Activated gamma-delta T cell treated with Interleukin-2 at 50 U/mL for 16 hours (primary cell): ENCODE measurements around the gene LRRC8D.

Experiments used
- DNase-seq: peaks from one replicate; pipeline ENCODE4 v3.0.0-alpha.2; 2020

The LRRC8D gene

DNA sequence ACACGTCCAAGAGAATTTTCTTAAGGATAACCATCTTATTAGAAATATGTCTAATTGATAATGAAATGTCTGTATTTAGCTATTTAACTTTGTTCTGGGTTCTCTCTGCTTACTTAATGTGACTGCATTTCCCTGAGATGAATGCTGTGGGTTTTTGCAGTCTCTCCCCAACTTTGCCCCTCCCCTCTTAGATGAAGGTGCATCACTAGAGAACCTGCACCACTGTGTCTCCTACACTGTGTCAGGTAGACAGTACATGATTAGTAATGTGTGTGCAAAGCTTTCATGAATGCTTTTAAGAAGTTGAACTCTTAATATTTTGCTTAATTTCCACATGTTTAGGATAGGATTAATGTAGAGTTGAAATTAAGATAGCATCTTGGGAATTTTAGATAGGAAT lies 51.7 kb downstream of the LRRC8D start:
- no peak for DNase-seq

- no peak for DNase-seq
These were observed 52.5 kb downstream of the LRRC8D start for GRCh38 chr1:89873288-89873687.

GRCh38 chr1:89873770-89874169 lies 52.9 kb downstream of the LRRC8D start:
- no peak for DNase-seq

DNA sequence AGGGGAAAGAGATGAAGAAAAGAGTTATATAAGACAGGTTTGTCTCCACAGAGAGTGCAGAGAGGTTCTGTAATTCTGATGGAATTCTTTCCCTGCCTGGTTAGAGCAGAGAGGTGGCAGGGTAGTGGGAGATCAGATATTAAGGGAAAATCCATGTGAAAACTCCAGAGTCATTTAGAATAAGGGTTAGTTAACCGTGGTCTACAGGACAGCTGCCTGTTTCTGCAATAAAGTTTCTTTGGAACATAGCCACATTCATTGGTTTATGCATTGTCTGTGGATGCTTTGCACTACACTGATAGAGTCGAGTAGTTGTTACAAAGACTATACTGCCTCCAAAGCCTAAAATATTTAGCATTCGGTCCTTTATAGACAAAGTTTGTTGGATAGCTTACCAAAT lies 55.6 kb downstream of the LRRC8D start:
- DNase-seq: no peak

- no peak for DNase-seq
These were observed 56.9 kb downstream of the LRRC8D start for GRCh38 chr1:89877756-89878155.

- no peak for DNase-seq
These were observed 57.4 kb downstream of the LRRC8D start for GRCh38 chr1:89878256-89878655.

GRCh38 chr1:89880679-89881078 lies 59.8 kb downstream of the LRRC8D start:
- DNase-seq: no peak

- DNase-seq: no peak
These were observed 60.7 kb downstream of the LRRC8D start for GRCh38 chr1:89881415-89882058.

- DNase-seq: no peak
These were observed 61.7 kb downstream of the LRRC8D start for GRCh38 chr1:89882348-89883029.

GRCh38 chr1:89883030-89883379 lies 62.2 kb downstream of the LRRC8D start:
- DNase-seq: no peak

GRCh38 chr1:89884718-89885596 lies 64.1 kb downstream of the LRRC8D start:
- DNase-seq: no peak

- no peak for DNase-seq
These were observed 66.4 kb downstream of the LRRC8D start for GRCh38 chr1:89887270-89887669.

- DNase-seq: no peak
These were observed 66.9 kb downstream of the LRRC8D start for GRCh38 chr1:89887713-89888112.

- DNase-seq: no peak
These were observed 67.9 kb downstream of the LRRC8D start for GRCh38 chr1:89888480-89889322.

DNA sequence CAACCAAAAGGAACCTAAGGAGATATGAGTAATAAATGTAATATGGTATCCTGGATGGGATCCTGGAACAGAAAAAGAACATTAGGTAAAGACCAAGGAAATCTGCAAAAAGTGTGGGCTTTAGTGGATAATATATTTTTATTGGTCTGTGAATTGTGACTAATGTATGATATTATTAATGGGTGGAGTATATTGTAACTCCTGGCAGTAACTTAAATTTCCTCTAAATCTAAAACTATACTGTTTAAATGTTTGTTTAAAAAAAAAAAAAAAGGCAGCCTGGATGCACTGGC lies 68.4 kb downstream of the LRRC8D start:
- no peak for DNase-seq

DNA sequence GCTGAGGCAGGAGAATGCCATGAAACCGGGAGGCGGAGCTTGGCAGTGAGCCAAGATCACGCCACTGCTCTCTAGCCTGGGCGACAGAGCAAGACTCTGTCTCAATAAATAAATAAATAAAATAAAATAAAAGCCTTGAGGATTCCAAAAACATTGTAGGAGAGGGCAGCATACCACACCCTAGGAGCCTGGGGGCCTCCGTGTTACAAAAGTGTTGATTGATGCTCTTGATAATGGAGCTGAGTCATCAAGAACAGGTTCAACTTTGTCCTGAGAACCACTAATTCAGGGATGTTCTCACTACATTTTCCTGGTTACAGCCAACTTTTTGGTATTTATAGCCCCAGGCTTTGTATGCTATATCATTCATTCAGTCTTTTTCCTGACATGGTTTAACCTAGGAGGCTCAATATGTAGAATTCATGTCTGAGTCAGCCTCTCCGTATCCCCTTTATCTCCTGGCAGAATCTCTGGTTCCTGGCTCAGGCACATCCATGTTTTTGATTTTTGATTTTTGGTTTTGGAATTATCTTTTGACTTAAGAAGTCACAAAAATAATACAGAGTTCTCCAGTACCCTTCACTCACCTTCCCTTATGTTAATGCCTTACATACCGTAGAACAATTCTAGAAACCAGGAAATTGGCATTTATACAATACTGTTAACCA lies 69.4 kb downstream of the LRRC8D start:
- DNase-seq: no peak

- DNase-seq: no peak
These were observed 72.0 kb downstream of the LRRC8D start for GRCh38 chr1:89892816-89893215.

DNA sequence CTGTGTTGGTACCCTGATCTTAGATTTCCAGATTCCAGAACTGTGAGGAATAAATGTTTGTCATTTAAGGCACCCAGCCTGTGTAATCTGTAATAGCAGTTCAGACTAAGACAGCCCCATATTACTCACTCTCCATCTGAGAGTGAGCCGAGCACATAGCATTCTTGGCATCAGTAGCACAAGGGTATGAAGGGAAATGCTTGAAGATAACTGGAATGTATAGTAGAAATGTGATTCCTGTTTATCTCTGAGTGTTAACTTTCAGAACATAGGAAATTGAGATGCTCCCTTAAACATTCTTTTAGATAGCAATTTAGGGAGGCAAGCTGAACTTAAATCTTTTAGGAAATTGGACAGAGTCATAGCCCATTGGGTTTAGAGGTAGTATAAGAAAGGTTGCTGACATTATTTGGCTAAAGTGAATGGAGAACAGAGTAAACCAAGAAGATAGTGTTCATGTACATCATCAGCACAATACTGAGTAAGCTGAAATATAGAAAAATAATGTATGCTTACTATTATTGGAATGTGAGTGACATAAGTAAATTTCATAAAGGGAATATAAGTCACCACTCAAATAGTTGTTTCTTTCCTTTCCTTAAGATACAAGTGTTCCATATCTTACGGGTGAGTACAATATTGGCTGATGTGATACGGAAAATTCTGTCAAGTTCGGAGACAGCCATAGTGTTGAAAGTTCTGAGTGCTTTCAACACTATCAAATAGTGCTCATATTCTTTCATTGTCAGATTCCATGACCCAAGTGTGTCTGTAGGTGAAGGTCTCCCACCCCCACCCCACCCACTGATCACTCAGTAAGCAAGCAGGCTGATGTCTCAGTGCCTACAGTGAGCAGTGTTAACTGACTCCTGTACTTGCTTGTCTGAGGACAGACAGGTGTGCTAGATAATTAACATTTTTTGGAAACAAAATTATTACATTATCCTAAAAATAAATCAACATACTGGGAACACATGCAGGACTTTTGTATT lies 73.7 kb downstream of the LRRC8D start:
- no peak for DNase-seq

GRCh38 chr1:89896105-89896942 lies 75.5 kb downstream of the LRRC8D start:
- no peak for DNase-seq

DNA sequence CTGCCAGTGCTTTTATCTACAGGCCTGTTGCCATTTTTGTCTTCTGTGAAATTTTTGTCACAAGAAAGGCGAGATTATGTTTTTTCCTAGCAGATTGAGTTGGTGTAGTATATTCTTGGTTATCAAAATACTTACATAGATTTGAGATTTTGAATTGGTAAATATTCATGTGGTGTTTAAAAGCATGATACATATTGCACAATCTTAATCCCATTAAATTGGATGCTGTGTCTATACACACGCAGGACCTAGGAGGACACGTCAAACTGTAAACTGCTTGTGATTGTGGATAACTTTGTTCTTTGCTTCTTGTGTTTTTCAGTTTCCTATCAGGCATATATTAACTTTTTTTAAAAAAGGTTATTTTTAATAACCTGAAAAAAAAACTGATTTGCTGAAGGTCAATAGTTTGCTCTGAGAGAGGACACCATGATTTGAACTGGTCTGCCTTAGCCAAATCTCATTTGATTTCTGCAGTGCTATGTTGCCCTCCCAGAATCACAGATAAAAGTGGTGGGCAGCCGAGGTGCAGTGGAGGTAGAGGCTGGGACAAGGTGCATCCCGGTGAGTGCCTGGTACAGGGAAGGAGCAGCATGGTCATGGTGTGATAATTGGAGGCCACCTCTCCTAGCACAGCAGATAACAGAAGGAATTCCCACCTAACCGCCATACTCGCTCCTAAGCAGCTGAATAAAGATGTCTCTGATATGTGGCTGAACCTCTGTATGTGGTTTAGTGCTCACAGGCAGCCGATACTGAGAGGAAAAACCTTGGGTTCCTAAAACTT lies 76.7 kb downstream of the LRRC8D start:
- no peak for DNase-seq
